Measurements from ENCODE around the gene MS4A3.
"Not testable (repeated sequence)": the region's sequence is repeated elsewhere in the genome, so short reads cannot be mapped to it uniquely, and the experiment has no call there.

Gene MS4A3, protein sequence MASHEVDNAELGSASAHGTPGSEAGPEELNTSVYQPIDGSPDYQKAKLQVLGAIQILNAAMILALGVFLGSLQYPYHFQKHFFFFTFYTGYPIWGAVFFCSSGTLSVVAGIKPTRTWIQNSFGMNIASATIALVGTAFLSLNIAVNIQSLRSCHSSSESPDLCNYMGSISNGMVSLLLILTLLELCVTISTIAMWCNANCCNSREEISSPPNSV

DNA sequence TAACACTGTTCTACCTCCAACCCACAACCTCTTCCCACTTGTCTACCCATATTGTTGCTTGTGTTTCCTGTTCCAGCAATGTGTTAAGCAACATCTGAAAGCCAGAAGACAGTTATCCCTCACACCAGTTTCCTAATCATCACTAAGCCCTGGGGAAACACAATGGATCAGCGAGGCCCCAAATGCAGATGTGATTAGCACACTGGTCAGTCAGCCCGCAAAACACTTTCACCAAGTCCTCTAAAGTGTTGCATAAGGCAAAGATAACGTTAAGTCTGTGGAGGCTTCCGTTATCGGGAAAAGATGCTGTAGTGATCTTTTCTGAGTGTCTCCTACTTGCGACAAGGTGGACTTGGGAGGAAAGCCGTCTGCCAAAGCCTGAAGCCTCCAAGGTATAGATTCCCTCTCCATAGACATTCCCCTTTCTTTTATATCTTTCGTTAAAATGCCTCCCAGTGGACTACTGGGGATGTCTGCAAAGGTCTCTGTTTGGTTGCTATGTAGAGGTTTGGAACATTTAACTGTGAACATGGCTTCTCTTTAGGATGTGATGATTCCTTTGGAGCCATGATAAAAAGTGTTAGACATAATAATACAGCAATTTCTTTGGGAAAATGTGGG lies at the start of gene MS4A3:
TSS of gene MS4A3 (plus strand) at position 317 of the 621 bp plus-strand sequence. CDS start 4,496 bp downstream, outside the sequence.
- no peak for FAIRE-seq

DNA sequence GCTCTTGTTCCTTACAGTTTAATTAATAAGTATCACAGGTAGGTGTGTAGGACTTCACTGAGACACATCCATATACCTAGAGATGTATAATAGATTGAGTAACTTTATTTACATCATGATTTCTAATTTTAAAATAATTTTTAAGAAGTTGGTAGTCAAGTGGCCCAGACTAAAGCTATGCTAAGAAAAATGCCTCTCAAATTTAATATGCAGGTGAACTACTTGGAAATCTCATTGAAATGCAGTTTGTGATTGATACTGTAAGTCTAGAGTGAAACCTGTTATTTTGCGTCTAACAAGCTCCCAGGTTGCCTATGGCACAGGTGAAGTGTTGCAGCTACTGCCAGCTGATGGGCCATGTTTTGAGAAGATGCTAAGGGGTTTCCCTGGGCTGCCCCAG lies 39.6 kb upstream of the MS4A3 start, which contains the start of gene OOSP4B:
TSS of gene OOSP4B (plus strand) at position 301 of the 400 bp plus-strand sequence.
- FAIRE-seq = no peak

DNA sequence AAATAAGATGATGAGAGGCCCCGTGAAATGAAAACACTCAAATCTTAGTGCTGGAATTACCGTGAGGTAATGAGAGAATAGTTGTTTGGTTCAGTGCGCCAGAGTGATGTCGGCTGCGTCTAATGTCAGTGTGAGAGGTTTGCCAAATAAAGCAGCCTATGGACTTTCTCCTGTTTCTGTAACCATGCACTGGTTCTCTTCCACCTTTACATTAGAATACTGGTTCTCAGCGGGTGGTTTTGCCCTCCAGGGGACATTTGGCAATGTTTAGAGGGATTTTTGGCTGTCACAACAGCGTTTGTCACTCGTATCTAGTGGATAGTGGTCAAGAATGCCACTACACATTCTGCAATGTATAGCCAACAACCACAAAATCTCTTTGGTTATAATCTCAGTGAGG lies 38.4 kb upstream of the MS4A3 start:
- no peak for FAIRE-seq

DNA sequence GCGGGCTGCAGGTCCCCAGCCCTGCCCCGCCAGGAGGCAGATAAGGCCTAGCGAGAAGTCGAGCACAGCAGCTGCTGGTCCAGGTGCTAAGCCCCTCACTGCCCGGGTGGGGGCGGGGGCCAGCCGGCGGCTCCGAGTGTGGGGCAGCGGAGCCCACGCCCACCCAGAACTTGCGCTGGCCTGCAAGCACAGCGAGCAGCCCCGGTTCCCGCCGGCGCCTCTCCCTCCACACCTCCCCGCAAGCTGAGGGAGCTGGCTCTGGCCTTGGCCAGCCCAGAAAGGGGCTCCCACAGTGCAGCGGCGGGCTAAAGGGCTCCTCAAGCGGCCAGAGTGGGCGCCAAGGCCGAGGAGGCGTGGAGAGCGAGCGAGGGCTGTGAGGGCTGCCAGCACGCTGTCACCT lies 36.1 kb upstream of the MS4A3 start:
- not testable (repeated sequence) for FAIRE-seq

DNA sequence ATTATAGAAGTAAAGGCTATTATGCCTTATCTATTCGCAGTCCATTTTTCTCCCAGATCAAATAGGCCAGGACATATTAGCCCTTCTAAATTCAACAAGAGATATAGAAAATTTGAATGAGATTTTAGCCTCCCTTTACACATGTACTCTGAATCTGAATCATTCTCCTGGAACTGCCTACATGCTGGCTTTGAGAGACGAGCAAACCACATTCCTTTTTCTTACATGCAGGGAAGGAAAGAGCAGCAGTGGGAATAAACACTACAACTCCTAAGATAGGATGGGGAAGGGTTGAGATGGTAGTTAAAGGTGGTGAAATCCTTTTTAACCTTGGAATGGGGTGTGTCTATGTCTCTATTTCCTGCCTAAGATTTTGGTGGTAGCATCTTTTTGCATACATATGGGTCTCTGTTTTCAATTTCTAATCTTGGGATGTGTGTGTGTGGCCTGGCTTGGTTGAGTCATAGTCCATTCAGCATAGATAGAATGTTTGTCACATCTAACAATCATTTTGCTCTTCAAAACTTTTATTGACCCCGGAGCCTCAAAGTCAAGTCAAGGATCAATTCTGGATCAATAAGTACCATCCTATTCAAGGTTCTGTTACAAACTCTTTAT lies 27.3 kb upstream of the MS4A3 start:
- no peak for FAIRE-seq

DNA sequence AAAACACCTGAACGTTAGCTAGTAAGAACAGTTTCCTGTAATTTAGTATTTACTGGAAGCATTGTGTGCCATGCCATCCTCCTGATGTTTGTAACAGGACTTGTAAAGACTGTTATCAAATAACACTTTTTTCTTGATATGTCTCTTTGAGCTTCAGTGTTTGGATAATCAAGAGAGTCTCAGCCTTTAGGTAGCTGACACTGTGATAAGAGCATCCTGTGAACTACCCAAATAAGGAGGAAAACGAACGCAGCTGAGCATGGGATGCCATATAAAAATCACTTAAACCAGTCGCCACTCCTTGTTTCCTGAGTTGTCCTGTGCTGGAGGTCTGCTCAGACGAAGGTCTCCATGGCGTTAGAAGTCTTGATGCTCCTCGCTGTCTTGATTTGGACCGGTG lies 16.4 kb upstream of the MS4A3 start, which contains the start of gene OOSP2:
TSS of gene OOSP2 (plus strand) at position 301 of the 400 bp plus-strand sequence. CDS start at position 352, 51 bp downstream.
- no peak for FAIRE-seq

DNA sequence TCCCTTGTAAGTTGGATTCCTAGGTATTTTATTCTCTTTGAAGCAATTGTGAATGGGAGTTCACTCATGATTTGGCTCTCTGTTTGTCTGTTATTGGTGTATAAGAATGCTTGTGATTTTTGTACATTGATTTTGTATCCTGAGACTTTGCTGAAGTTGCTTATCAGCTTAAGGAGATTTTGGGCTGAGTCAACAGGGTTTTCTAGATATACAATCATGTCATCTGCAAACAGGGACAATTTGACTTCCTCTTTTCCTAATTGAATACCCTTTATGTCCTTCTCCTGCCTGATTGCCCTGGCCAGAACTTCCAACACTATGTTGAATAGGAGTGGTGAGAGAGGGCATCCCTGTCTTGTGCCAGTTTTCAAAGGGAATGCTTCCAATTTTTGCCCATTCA lies 6.0 kb upstream of the MS4A3 start:
- not testable (repeated sequence) for FAIRE-seq

DNA sequence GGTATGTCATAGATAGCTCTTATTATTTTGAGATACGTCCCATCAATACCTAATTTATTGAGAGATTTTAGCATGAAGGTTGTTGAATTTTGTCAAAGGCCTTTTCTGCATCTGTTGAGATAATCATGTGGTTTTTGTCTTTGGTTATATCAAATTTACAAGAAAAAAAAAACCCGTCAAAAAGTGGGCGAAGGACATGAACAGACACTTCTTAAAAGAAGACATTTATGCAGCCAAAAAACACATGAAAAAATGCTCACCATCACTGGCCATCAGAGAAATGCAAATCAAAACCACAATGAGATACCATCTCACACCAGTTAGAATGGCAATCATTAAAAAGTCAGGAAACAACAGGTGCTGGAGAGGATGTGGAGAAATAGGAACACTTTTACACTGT lies 5.6 kb upstream of the MS4A3 start:
- not testable (repeated sequence) for FAIRE-seq

DNA sequence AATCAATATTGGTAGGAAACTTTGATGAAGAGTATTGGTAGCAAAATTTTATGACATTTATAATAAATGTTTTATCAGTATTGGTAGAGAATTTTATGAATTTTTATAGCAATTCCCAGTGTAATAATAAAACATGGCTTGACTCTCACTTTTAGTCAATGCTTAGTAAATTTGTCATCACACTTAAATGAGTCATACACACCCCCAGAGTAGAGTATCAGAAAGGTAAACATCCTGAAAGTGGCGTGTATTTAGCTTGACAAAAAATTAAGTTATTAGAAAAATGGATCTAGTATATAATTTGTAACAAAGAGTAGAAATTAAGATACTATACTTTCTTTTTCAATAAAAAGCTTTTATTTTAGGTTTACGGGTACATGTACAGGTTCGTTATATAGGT lies 2.6 kb downstream of the MS4A3 start:
- no peak for FAIRE-seq

DNA sequence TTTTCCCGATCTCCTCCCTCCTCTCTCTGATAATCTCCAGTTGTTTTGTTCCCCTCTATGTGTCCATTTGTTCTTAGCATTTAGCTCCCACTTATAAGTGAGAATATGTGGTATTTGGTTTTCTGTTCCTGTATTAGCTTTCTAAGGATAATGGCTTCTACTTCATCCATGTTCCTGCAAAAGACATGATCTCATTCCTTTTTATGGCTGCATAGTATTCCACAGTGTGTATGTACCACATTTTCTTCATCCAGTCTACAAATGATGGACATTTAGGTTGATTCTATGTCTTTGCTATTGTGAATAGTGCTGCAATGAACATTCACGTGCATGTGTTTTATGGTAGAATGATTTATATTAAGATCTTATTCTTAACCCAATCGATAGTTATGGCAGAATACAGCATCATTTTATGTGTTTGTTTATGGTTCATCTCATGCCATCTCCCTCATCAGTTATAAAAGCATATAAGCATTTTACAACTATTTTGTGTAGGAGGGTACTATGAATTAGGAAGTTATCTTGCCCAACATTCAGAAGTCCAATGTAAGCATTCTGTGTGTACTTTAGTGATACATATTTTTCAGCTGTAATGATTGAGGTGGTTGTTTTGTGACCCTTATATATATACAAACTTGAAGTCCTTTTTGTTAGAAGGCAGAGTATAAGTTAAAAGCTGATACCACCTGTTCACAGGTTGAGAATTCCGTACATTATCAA lies 3.2 kb downstream of the MS4A3 start:
- no peak for FAIRE-seq

DNA sequence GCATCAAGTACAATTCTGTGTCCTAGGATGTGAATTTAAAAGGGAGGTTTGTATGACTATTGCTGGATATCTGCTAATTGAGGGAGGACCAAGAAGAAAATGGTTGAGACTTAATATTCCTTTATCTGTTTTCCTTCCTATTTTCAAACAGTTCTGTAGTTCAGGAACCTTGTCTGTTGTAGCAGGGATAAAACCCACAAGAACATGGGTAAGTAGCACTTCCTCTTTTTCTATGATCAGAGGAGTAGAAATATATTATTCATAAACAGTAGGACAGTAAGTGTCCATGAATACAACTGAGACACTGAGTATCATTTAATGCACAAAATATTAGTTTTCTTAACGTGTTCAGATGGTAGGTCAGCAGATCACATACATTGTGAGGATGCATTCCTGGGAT lies 7.6 kb downstream of the MS4A3 start:
- FAIRE-seq = no peak

DNA sequence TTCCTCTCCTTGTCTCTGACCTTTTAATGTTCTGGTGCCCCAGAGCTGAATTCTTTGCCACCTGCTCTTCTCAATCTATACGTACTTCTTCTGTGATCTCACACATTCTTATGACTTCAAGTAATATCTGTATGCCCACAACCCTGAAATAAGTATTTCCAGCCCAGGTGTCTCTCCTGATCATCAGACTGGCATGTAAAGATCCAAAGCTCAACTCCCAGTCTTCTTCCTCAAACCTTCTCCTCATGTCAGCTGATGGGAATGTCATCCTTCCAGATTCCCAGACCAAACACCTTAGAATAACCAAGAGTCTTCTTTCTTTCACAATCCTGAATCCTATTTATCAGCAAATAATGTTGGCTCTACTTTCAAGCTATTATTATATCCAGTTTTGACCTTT lies 9.3 kb downstream of the MS4A3 start:
- FAIRE-seq = no peak

DNA sequence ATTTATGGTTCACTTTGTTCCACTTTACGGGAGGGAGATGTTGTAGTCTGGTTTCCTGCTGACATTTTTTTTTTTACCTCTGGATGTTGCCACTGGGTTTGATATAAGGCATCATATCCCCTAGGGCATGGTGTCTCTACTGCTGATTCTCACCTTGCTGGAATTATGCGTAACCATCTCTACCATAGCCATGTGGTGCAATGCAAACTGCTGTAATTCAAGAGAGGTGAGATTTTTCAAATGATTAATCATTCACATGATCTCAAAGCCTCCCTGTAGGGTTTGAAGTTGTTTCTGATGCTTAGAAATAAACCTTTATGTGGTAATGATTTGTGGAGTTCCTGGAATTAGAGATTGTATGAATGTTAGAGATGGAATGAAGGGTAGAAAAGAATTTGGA lies 13.0 kb downstream of the MS4A3 start:
- FAIRE-seq = no peak

DNA sequence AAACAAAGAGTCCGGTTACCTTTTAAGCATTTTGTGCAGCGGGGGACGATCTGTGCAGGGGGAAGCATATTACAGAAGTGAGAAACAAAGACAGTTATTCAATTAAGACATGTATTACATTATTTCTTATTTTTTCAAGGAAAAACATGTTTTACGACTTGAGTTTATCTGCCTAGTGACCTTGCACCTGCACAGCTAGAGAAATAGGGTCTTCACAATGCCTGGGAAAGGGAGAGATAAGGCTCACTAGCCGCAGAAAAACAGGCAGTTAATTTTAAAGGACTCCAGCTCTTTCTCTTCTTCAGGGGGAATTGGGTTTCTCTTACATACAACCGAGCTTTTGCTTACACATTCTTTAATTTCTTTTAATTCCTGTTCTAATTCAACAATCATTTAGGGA lies 15.2 kb downstream of the MS4A3 start:
- FAIRE-seq = not testable (repeated sequence)

DNA sequence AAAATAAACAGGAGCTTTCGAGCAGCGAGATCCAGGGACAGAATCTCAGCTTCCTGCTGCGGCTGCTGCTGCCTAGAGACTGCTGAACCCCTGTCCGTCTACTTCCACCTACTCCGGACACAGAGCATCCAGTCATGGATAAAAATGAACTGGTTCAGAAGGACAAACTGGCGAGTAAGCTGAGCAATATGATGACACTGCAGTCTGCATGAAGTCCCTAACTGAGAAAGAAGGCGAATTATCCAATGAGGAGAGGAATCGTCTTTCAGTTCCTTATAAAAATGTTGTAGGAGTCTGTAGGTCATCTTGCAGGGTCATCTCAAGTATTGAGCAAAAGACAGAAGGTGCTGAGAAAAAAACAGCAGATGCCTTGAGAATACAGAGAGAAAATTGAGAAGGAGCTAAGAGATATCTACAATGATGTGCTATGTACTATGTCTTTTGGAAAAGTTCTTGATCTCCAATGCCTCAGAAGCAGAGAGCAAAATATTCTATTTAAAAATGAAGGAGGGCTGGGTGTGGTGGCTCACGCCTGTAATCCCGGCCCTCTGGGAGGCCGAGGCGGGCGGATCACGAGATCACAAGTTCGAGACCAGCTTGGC lies 20.9 kb downstream of the MS4A3 start:
- no peak for FAIRE-seq

DNA sequence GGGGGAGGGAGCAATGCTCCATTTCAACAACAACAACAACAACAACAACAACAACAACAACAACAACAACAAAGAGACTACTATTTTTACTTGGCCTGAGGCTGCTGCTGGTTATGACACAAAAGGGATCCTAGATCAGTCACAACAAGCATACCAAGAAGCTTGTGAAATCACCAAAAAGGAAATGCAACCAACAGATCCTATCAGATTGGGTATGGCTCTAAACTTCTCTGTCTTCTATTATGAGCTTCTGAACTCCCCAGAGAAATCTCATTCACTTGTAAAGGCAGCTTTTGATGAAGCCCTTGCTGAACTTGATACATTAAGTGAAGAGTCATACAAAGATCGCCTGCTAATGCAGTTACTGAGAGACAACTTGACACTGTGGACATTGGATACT lies 21.5 kb downstream of the MS4A3 start:
- no peak for FAIRE-seq

DNA sequence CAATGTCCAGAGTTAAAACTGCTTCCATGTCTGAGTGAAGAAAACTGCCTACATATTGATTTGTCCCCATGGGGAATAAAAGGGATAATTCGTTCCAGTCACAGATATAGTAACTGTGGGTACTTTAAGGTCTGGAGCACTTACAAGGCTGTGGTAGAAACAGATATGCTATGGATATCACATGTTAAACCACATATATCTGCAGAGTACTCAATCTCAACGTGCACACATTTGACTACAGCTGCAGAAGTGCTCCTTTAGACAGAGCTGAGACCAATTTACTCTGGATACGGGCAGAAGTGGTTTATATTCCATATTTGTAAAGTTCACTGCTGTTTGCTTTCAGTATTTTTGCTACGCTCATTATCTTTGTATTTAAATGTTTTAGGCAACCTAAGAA lies 22.3 kb downstream of the MS4A3 start:
- no peak for FAIRE-seq

DNA sequence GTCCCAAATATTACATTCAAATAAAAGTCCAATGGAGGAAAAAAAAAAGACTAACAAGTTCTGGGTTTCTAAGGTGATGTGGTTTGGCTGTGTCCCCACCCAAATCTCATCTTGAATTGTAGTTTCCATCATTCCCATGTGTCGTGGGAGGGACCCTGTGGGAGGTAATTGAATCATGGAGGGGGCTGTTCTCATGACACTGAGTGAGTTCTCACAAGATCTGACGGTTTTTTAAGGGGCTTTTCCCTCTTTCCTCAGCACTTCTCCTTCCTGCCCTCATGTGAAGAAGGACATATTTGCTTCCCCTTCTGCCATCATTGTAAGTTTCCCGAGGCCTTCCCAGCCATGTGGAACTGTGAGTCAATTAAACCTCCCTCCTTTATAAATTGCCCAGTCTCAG lies 24.1 kb downstream of the MS4A3 start:
- FAIRE-seq = no peak

DNA sequence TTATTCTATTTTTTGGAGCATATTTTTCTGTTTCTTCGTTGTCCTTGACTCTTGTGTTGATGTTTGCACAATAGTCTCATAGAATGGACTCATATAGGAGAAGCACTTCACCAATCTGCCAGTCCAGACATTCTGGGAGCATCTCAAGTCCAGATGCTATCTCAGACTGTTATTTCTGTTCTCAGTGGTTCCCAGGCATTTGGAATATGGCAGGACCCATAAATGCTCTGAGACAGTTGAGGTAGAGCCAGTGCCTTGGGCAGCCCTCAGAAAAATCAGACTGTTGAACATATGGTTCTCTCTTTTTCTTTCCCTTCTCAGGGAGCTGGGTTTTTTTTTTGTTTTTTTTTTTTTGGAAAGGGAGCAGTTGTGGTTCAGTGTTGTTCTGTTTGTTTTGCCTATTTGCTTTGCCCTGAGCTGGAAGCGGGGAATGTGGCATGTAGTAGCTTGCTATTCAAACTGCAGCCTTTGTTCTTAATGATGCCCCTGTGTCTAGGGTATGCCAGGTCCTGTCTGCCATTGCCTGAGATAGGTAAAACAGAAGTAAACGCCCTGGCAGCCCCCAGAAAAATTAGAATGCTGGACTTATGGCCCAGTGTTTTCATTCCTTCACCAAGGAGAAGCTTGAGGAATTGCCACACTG lies 28.3 kb downstream of the MS4A3 start:
- no peak for FAIRE-seq

DNA sequence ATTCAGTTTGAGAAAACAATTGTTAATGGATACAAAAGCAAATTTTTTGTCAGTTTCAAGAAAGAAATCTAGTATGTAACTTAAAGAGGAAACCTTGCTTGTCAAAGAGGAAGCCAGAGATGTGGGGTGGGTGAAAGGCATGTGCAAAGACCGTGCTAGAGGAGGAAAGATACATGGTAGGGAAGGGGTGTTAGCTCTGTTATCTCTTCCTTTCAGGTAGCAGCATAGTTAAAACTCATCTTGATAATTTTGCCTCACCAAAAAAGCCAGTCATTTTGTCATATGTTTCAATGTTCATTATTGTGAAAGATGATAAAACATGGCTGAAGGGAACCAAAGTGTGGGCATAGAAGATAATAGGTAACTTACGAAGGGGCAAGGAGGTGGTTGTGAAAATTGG lies 29.4 kb downstream of the MS4A3 start:
- FAIRE-seq = no peak

DNA sequence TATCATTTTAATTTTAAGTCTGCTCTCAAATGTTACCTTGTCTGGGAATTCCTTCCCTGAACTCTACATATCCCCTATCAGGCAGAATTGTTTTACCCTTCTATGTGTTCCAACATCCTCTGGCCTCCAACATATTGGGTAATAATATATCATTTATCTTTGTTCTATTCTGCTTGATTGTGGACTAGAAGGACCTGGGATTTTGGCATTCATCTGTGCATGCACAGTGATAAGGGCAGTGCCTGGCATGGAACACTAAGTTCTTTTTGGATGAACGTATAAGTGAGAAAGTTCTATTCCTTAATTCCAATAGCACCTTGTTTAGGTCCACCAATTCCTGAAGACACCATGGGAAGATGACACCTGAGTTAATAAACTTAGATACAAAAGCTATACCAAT lies 30.8 kb downstream of the MS4A3 start:
- FAIRE-seq = no peak

DNA sequence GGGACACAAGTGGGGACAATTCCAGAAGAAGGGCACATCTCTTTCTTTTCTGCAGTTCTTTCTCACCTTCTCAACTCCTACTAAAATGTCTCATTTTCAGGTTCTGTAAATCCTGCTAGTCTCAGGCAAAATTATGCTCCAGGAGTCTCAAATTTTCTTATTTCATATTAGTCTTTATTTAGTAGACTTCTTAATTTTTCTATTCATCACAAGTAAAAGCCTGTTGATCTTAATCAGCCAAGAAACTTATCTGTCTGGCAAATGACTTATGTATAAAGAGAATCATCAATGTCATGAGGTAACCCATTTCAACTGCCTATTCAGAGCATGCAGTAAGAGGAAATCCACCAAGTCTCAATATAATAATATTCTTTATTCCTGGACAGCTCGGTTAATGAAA lies 31.9 kb downstream of the MS4A3 start, which contains the start of gene MS4A2:
TSS of gene MS4A2 (plus strand) at position 301 of the 400 bp plus-strand sequence. CDS start 102 bp downstream, outside the sequence.
- FAIRE-seq = no peak
